ENCODE measurements around the gene UFD1. TPM values are rescaled to one million over a fixed set of nuclear protein-coding genes. Genes with fewer than 3 reads are reported as not detected.
A peak's percentile ranks its signal among the peaks of the same experiment; 100 is the strongest.

Gene UFD1
- total and polyA plus RNA-seq, 3 donors from 2014 or later, result 46.1 to 86.6 (median 54.5) TPM

GRCh38 chr22:19450363-19451175 lies 28.4 kb downstream of the UFD1 start:
- H3K4me1 ChIP-seq, result peaks cover 18% of the 10 kb centered on the region
- H3K9me3 ChIP-seq, result no peaks in the 10 kb centered on the region
- H3K27me3 ChIP-seq, result no peaks in the 10 kb centered on the region
- intact Hi-C loops (cut with DNase I; ENCODE audit: low total_unique reads), result no loop called here
- H3K36me3 ChIP-seq (ENCODE audit: low read depth, missing control alignments), result no peaks in the 10 kb centered on the region
- TF ChIP-seq CTCF (IDR thresholded peaks at IDR 0.05) (no peak), POLR2A (IDR thresholded peaks at IDR 0.05) (no peak)
- no peak overlapping the region for H3K4me3 ChIP-seq
- H3K27ac ChIP-seq, result no peak overlapping the region
- WGBS, 2 donors, result 85 to 86% methylated on average over 8 of the region's 8 CpGs
- DNase-seq, result no peak

- WGBS, 2 donors, result 83 to 87% methylated on average over 2 of the region's 2 CpGs
- DNase-seq, result no peak
- intact Hi-C loops (cut with DNase I; ENCODE audit: low total_unique reads), result no loop called here
- H3K27ac ChIP-seq, result no peak overlapping the region
- H3K36me3 ChIP-seq (ENCODE audit: low read depth, missing control alignments), result no peaks in the 10 kb centered on the region
- H3K27me3 ChIP-seq, result no peaks in the 10 kb centered on the region
- no peak overlapping the region for H3K4me3 ChIP-seq
- H3K9me3 ChIP-seq, result no peaks in the 10 kb centered on the region
- TF ChIP-seq POLR2A (IDR thresholded peaks at IDR 0.05) (no peak), CTCF (IDR thresholded peaks at IDR 0.05) (no peak)
- H3K4me1 ChIP-seq, result peaks cover 19% of the 10 kb centered on the region
Measured at GRCh38 chr22:19449422-19449767, 29.6 kb downstream of the UFD1 start.

- no peaks in the 10 kb centered on the region for H3K27me3 ChIP-seq
- H3K4me1 ChIP-seq, result peaks cover 19% of the 10 kb centered on the region
- H3K4me3 ChIP-seq, result no peak overlapping the region
- intact Hi-C loops (cut with DNase I; ENCODE audit: low total_unique reads), result no loop called here
- no peaks in the 10 kb centered on the region for H3K9me3 ChIP-seq
- no peaks in the 10 kb centered on the region for H3K36me3 ChIP-seq (ENCODE audit: low read depth, missing control alignments)
- no peak overlapping the region for H3K27ac ChIP-seq
- WGBS, 2 donors, result 66 to 68% methylated on average over 5 of the region's 5 CpGs
- no peak for DNase-seq
- TF ChIP-seq POLR2A (IDR thresholded peaks at IDR 0.05) (no peak), CTCF (IDR thresholded peaks at IDR 0.05) (no peak)
Measured at GRCh38 chr22:19448739-19449421, 30.1 kb downstream of the UFD1 start.

GRCh38 chr22:19448076-19448607 lies 30.9 kb downstream of the UFD1 start:
- 7 to 16% methylated on average over 14 of the region's 14 CpGs for WGBS, 2 donors
- H3K4me3 ChIP-seq, result peak overlapping the region; percentile 93 to 94
- peak; percentile 26 for DNase-seq
- TF ChIP-seq CTCF (IDR thresholded peaks at IDR 0.05), result no peak
- no peak for TF ChIP-seq POLR2A (IDR thresholded peaks at IDR 0.05)
- H3K27me3 ChIP-seq, result no peaks in the 10 kb centered on the region
- no peaks in the 10 kb centered on the region for H3K9me3 ChIP-seq
- H3K4me1 ChIP-seq, result peaks cover 19% of the 10 kb centered on the region
- H3K36me3 ChIP-seq (ENCODE audit: low read depth, missing control alignments), result no peaks in the 10 kb centered on the region
- intact Hi-C loops (cut with DNase I; ENCODE audit: low total_unique reads), result no loop called here
- peak overlapping the region; percentile 87 to 90 for H3K27ac ChIP-seq
